Ishikawa (cell line): ENCODE data around the gene NR3C1.

Experiments
- EP300 ChIP-seq: IDR thresholded peaks from 2 replicates; pipeline ENCODE4 v1.6.1; 2012; ENCODE audit warnings: borderline replicate concordance
- FOXM1 ChIP-seq: IDR thresholded peaks from 2 replicates; pipeline ENCODE4 v1.6.1; 2012; ENCODE audit warnings: low read depth, borderline replicate concordance
- MAX ChIP-seq: IDR thresholded peaks from 2 replicates; pipeline ENCODE4 v1.6.1; 2012
- TAF1 ChIP-seq: IDR thresholded peaks from 2 replicates; pipeline ENCODE4 v1.6.1; 2012; ENCODE audit warnings: low read depth, mild to moderate bottlenecking
- ZBTB7A ChIP-seq: IDR thresholded peaks from 2 replicates; pipeline ENCODE4 v1.6.1; 2012; ENCODE audit warnings: low read depth

- TF ChIP-seq TAF1 (no peak), EP300 (no peak), FOXM1 (no peak), MAX (no peak), ZBTB7A (no peak)
Observed at GRCh38 chr5:143393524-143393923, 10.0 kb downstream of the NR3C1 start.
